Breast epithelium (tissue), 4 donors: ENCODE data around the gene NADK. TPM values are rescaled to one million over a fixed set of nuclear protein-coding genes. Genes with fewer than 3 reads are reported as not detected.

ENCODE experiments used
- DNase-seq, 2 donors: peaks; one replicate each; pipeline ENCODE4 v3.0.0-alpha.2; 2019; ENCODE audit warnings: low spot score in 2 of 2
- H3K27ac ChIP-seq, 2 donors: fragments of 200-600 bp; sonication (generic) in 1 of 2; one replicate each; pipeline ENCODE4 v1.5.1; 2016 to 2019; ENCODE audit warnings: mild to moderate bottlenecking in 1 of 2
- H3K27me3 ChIP-seq, 2 donors: fragments of 200-600 bp; sonication (generic) in 1 of 2; one replicate each; pipeline versions ENCODE4 v1.5.1 to v1.6.0; 2017 to 2019; ENCODE audit warnings: control low read depth in 1 of 2, mild to moderate bottlenecking in 1 of 2
- H3K36me3 ChIP-seq: fragments of 200-600 bp; one replicate; pipeline ENCODE4 v1.5.1; 2019
- H3K4me1 ChIP-seq, 2 donors: fragments of 200-600 bp; sonication (generic); one replicate each; pipeline ENCODE4 v1.5.1; 2016 to 2019; ENCODE audit warnings: control low read depth in 1 of 2
- H3K4me3 ChIP-seq, 3 donors: fragments of 200-600 bp; sonication (generic); 1 replicate in 2 of 3; 2 replicates in 1 of 3; pipeline ENCODE4 v1.5.1; 2016 to 2019; ENCODE audit warnings: mild to moderate bottlenecking in 3 of 3, moderate library complexity in 2 of 3
- H3K9me3 ChIP-seq, 2 donors: fragments of 200-600 bp; sonication (generic) in 1 of 2; one replicate each; pipeline ENCODE4 v1.5.1; 2016 to 2019; ENCODE audit warnings: control low read depth in 1 of 2
- POLR2A ChIP-seq: fragments of 450-650 bp; IDR thresholded peaks from one replicate; pipeline ENCODE4 v1.6.1; 2016; ENCODE audit warnings: antibody characterized with exemption, mild to moderate bottlenecking, moderate library complexity
- POLR2AphosphoS5 ChIP-seq, 3 donors: sonication (generic); formaldehyde crosslinking; IDR thresholded peaks; one replicate each; pipeline ENCODE4 v1.6.1; 2017; ENCODE audit warnings: antibody characterized with exemption in 3 of 3
- intact Hi-C: fragments of 100-400 bp; cut with DNase I; formaldehyde crosslinking; loops from one replicate; pipeline ENCODE4 v1.15.1; 2023; ENCODE audit warnings: low total_unique reads
- total RNA-seq, 3 donors: library from RNA; depleted of rRNA; stranded (reverse); fragments of >200 nt; gene quantifications; one replicate each; pipeline ENCODE4 v1.1.0, GENCODE V29; 2016
- TF ChIP-seq, protein P1 (sequence below), 3 donors: fragments of 450-650 bp; IDR thresholded peaks; one replicate each; pipeline ENCODE4 v1.5.1; 2016 to 2017; ENCODE audit warnings: antibody characterized with exemption in 3 of 3, mild to moderate bottlenecking in 3 of 3, moderate library complexity in 3 of 3

Gene NADK
- total RNA-seq, 3 donors from 2014 or later, result 71.1 to 89.1 (median 87.4) TPM

GRCh38 chr1:1796466-1796865, 18.2 kb upstream of the NADK start:
- no peaks in the 10 kb centered on the region for H3K4me1 ChIP-seq
- peaks cover 1% of the 10 kb centered on the region for H3K36me3 ChIP-seq
- DNase-seq, result no peak
- no peak overlapping the region for H3K4me3 ChIP-seq
- no peak overlapping the region for H3K27ac ChIP-seq
- H3K27me3 ChIP-seq, result no peaks in the 10 kb centered on the region
- no peak for TF ChIP-seq POLR2AphosphoS5 (IDR thresholded peaks at IDR 0.05)
- TF ChIP-seq POLR2A, result no peak
- TF ChIP-seq, protein P1, sequence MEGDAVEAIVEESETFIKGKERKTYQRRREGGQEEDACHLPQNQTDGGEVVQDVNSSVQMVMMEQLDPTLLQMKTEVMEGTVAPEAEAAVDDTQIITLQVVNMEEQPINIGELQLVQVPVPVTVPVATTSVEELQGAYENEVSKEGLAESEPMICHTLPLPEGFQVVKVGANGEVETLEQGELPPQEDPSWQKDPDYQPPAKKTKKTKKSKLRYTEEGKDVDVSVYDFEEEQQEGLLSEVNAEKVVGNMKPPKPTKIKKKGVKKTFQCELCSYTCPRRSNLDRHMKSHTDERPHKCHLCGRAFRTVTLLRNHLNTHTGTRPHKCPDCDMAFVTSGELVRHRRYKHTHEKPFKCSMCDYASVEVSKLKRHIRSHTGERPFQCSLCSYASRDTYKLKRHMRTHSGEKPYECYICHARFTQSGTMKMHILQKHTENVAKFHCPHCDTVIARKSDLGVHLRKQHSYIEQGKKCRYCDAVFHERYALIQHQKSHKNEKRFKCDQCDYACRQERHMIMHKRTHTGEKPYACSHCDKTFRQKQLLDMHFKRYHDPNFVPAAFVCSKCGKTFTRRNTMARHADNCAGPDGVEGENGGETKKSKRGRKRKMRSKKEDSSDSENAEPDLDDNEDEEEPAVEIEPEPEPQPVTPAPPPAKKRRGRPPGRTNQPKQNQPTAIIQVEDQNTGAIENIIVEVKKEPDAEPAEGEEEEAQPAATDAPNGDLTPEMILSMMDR (IDR thresholded peaks at IDR 0.05), result no peak
- H3K9me3 ChIP-seq, result no peaks in the 10 kb centered on the region
- intact Hi-C loops, result no loop called here

- Histone ChIP-seq H3K36me3 (peaks cover 4% of the 10 kb centered on the region), H3K9me3 (no peaks in the 10 kb centered on the region), H3K27ac (no peak overlapping the region), H3K27me3 (no peaks in the 10 kb centered on the region), H3K4me1 (no peaks in the 10 kb centered on the region), H3K4me3 (no peak overlapping the region)
- no peak for TF ChIP-seq POLR2A
- TF ChIP-seq POLR2AphosphoS5 (IDR thresholded peaks at IDR 0.05), result no peak
- TF ChIP-seq, protein P1 (IDR thresholded peaks at IDR 0.05), result no peak
- intact Hi-C loops, result no loop called here
- DNase-seq, result no peak
Observed at GRCh38 chr1:1794999-1795398, 16.7 kb upstream of the NADK start.

- Histone ChIP-seq H3K4me3 (no peak overlapping the region), H3K4me1 (no peaks in the 10 kb centered on the region), H3K9me3 (no peaks in the 10 kb centered on the region), H3K36me3 (peaks cover 5% of the 10 kb centered on the region), H3K27me3 (no peaks in the 10 kb centered on the region), H3K27ac (peak overlapping the region in 1 of 2 donors; percentile 7)
- no peak for TF ChIP-seq POLR2A
- no peak for TF ChIP-seq POLR2AphosphoS5 (IDR thresholded peaks at IDR 0.05)
- TF ChIP-seq, protein P1 (IDR thresholded peaks at IDR 0.05), result no peak
- no peak for DNase-seq
- intact Hi-C loops, result no loop called here
Observed at GRCh38 chr1:1793481-1794244, 15.4 kb upstream of the NADK start.

- peaks cover 9% of the 10 kb centered on the region for H3K36me3 ChIP-seq
- intact Hi-C loops, result no loop called here
- H3K9me3 ChIP-seq, result no peaks in the 10 kb centered on the region
- peak overlapping the region; percentile 21 to 48 for H3K27ac ChIP-seq
- no peaks in the 10 kb centered on the region for H3K27me3 ChIP-seq
- TF ChIP-seq POLR2AphosphoS5 (IDR thresholded peaks at IDR 0.05), result no peak
- TF ChIP-seq, protein P1 (IDR thresholded peaks at IDR 0.05), result no peak
- TF ChIP-seq POLR2A, result no peak
- no peak for DNase-seq
- H3K4me3 ChIP-seq, result no peak overlapping the region
- no peaks in the 10 kb centered on the region for H3K4me1 ChIP-seq
Observed at GRCh38 chr1:1788646-1789431, 10.6 kb upstream of the NADK start.

DNA sequence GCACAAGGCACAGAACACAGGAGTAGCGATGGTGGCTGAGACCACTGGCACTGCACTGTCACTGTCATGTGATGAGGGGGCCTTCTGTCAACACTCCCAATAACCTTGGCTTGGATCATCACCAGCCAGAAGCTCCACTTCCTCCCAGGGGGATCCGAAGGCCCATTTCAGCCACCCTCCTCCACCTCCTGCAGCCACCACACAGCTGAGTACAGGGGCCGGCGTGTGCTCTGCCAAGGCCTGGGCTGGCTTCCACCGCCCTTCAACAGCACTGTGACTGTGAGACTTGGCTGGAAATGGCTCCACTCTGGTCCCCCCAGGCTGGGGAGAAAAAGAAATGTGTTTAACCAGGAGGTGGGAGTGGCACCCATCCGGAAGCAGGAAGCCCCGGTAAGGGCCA, 9.9 kb upstream of the NADK start:
- H3K4me1 ChIP-seq, result peaks cover 0 to 3% of the 10 kb centered on the region in 2 donors
- intact Hi-C loops, result no loop called here
- no peaks in the 10 kb centered on the region for H3K27me3 ChIP-seq
- no peak for DNase-seq
- H3K36me3 ChIP-seq, result peaks cover 9% of the 10 kb centered on the region
- H3K27ac ChIP-seq, result peak overlapping the region; percentile 21 to 48
- TF ChIP-seq, protein P1 (IDR thresholded peaks at IDR 0.05), result no peak
- TF ChIP-seq POLR2AphosphoS5 (IDR thresholded peaks at IDR 0.05), result no peak
- TF ChIP-seq POLR2A, result no peak
- no peaks in the 10 kb centered on the region for H3K9me3 ChIP-seq
- H3K4me3 ChIP-seq, result no peak overlapping the region
